K562 (cell line): Measurements from ENCODE around the gene MRFAP1. TPM values are rescaled to one million over a fixed set of nuclear protein-coding genes. Genes with fewer than 3 reads are reported as not detected.

ENCODE experiments used
- ADNP ChIP-seq: fragments of 200-800 bp; sonication (Bioruptor generic); IDR thresholded peaks from 2 replicates; pipeline ENCODE4 v1.6.1; 2016; ENCODE audit warnings: missing genetic modification characterization, missing compliant biosample characterization
- ASH1L ChIP-seq: fragments of 450-650 bp; IDR thresholded peaks from 2 replicates; pipeline ENCODE4 v1.6.1; 2018; ENCODE audit warnings: borderline replicate concordance, mild to moderate bottlenecking, low read depth; ENCODE audit not compliant: partially characterized antibody
- KAT8 ChIP-seq: fragments of 450-650 bp; IDR thresholded peaks from 2 replicates; pipeline ENCODE4 v1.6.1; 2016; ENCODE audit warnings: low read depth, mild to moderate bottlenecking
- NFIX ChIP-seq: fragments of 250-450 bp; sonication (Bioruptor Pico); IDR thresholded peaks from 2 replicates; pipeline ENCODE4 v1.4.0; 2020; ENCODE audit warnings: low read depth, mild to moderate bottlenecking, moderate library complexity
- TCF7L2 ChIP-seq: fragments of 150-350 bp; IDR thresholded peaks from 2 replicates; pipeline ENCODE4 v1.6.1; 2016; ENCODE audit warnings: low read depth, mild to moderate bottlenecking, low read length, moderate library complexity
- ZNF347 ChIP-seq: fragments of 450-650 bp; formaldehyde crosslinking; IDR thresholded peaks from 2 replicates; pipeline ENCODE4 v1.4.0; 2020; ENCODE audit warnings: low read depth, mild to moderate bottlenecking, moderate library complexity
- polyA plus RNA-seq, 8 experiments: library from polyadenylated mRNA; depleted of rRNA in 4 of 8; stranded (reverse) in 5 of 8; unstranded in 3 of 8; fragments of >200 nt; fragmentation: Nextera tagmentation in 2 of 8; fragmentation: Illumina TruSeq in 1 of 8; extraction: Ambion mirVana in 2 of 8; extraction: Trizol in 1 of 8; gene quantifications; 2 replicates each; pipeline versions ENCODE4 v1.2.1 to v1.2.3, GENCODE V29; 2011 to 2014; ENCODE audit warnings: inconsistent platforms in 1 of 8, missing spikeins in 1 of 8
- total RNA-seq, 7 experiments: library from RNA; depleted of rRNA in 6 of 7; stranded (reverse); fragments of >200 nt in 6 of 7; fragmentation: Illumina TruSeq in 2 of 7; extraction: Trizol in 2 of 7; gene quantifications; 2 replicates each; pipeline versions ENCODE4 v1.2.1 to v1.2.3, GENCODE V29; 2011 to 2021; ENCODE audit warnings: low replicate concordance in 1 of 7
- TF ChIP-seq, protein P1 (sequence below): fragments of 250-450 bp; sonication (Bioruptor Pico); IDR thresholded peaks from 2 replicates; pipeline ENCODE4 v1.4.0; 2020; ENCODE audit warnings: mild to moderate bottlenecking, moderate library complexity
- TF ChIP-seq, protein P2 (sequence below): fragments of 450-650 bp; IDR thresholded peaks from 2 replicates; pipeline ENCODE4 v1.6.1; 2016; ENCODE audit warnings: borderline replicate concordance
- TF ChIP-seq, protein P3 (sequence below): sonication (generic); formaldehyde crosslinking; IDR thresholded peaks from 2 replicates; pipeline ENCODE4 v1.4.0; 2020; ENCODE audit warnings: mild to moderate bottlenecking, missing genetic modification reagents
- TF ChIP-seq, protein P4 (sequence below), 2 experiments: fragments of 450-650 bp; IDR thresholded peaks; 2 replicates each; pipeline ENCODE4 v1.6.1; 2018; ENCODE audit warnings: mild to moderate bottlenecking in 2 of 2, low read depth in 1 of 2; ENCODE audit not compliant: partially characterized antibody in 2 of 2
- TF ChIP-seq, protein P5 (sequence below): sonication (generic); formaldehyde crosslinking; IDR thresholded peaks from 2 replicates; pipeline ENCODE4 v1.9.0; 2022; ENCODE audit warnings: mild to moderate bottlenecking, missing genetic modification reagents
- TF ChIP-seq, protein P6 (sequence below): fragments of 250-450 bp; sonication (Bioruptor Pico); IDR thresholded peaks from 2 replicates; pipeline ENCODE4 v1.8.0; 2022; ENCODE audit warnings: inconsistent platforms, mild to moderate bottlenecking, moderate library complexity, borderline replicate concordance

The MRFAP1 gene
- total and polyA plus RNA-seq, 9 of the 15 experiments (the other 6 are each of a cell fraction or from before 2014, with no cell fraction given), result 46.0 to 270 (median 151) TPM

DNA sequence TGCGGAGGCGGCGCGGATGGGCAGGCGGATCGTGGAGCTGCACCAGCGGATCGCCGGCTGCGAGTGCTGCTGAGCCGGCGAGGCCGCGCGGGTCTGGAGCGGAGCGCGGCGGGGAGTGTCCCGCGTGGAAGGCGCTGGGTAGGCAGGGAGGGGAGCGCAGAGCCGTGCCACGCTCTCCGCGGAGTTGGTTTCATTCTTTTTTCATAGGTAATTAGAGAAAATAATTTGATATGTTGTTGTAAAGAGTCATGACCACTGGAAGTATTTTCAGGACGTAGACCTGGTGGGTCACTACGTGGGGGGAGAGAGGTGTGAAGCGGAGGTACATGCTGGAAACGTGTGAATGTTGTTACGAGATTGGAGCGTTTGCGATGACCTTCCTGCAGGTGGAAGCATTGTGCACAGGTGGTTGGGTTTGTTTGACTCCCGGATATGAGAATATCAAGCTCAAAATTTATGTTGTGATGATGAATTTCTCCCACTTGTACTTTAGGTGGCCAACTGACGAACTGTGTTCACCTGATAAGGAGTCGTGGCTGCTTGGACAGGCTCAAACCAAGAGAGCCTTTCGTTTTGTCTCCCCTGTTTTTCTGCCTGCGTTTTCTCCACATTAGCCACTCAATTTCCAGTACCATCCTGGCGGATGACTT, 34.1 kb downstream of the MRFAP1 start (continued):
- TF ChIP-seq, protein P1, sequence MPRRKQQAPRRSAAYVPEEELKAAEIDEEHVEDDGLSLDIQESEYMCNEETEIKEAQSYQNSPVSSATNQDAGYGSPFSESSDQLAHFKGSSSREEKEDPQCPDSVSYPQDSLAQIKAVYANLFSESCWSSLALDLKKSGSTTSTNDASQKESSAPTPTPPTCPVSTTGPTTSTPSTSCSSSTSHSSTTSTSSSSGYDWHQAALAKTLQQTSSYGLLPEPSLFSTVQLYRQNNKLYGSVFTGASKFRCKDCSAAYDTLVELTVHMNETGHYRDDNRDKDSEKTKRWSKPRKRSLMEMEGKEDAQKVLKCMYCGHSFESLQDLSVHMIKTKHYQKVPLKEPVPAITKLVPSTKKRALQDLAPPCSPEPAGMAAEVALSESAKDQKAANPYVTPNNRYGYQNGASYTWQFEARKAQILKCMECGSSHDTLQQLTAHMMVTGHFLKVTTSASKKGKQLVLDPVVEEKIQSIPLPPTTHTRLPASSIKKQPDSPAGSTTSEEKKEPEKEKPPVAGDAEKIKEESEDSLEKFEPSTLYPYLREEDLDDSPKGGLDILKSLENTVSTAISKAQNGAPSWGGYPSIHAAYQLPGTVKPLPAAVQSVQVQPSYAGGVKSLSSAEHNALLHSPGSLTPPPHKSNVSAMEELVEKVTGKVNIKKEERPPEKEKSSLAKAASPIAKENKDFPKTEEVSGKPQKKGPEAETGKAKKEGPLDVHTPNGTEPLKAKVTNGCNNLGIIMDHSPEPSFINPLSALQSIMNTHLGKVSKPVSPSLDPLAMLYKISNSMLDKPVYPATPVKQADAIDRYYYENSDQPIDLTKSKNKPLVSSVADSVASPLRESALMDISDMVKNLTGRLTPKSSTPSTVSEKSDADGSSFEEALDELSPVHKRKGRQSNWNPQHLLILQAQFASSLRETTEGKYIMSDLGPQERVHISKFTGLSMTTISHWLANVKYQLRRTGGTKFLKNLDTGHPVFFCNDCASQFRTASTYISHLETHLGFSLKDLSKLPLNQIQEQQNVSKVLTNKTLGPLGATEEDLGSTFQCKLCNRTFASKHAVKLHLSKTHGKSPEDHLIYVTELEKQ (CRISPR knock-in tag), result no peak
- TF ChIP-seq TCF7L2 (no peak), ZNF347 (CRISPR knock-in tag) (no peak), ASH1L (no peak), NFIX (CRISPR knock-in tag) (no peak), ADNP (no peak), KAT8 (no peak)
- TF ChIP-seq, protein P2, sequence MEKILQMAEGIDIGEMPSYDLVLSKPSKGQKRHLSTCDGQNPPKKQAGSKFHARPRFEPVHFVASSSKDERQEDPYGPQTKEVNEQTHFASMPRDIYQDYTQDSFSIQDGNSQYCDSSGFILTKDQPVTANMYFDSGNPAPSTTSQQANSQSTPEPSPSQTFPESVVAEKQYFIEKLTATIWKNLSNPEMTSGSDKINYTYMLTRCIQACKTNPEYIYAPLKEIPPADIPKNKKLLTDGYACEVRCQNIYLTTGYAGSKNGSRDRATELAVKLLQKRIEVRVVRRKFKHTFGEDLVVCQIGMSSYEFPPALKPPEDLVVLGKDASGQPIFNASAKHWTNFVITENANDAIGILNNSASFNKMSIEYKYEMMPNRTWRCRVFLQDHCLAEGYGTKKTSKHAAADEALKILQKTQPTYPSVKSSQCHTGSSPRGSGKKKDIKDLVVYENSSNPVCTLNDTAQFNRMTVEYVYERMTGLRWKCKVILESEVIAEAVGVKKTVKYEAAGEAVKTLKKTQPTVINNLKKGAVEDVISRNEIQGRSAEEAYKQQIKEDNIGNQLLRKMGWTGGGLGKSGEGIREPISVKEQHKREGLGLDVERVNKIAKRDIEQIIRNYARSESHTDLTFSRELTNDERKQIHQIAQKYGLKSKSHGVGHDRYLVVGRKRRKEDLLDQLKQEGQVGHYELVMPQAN, result peak; percentile 53; the same call in 1 of the 2 replicates
- TF ChIP-seq, protein P3, sequence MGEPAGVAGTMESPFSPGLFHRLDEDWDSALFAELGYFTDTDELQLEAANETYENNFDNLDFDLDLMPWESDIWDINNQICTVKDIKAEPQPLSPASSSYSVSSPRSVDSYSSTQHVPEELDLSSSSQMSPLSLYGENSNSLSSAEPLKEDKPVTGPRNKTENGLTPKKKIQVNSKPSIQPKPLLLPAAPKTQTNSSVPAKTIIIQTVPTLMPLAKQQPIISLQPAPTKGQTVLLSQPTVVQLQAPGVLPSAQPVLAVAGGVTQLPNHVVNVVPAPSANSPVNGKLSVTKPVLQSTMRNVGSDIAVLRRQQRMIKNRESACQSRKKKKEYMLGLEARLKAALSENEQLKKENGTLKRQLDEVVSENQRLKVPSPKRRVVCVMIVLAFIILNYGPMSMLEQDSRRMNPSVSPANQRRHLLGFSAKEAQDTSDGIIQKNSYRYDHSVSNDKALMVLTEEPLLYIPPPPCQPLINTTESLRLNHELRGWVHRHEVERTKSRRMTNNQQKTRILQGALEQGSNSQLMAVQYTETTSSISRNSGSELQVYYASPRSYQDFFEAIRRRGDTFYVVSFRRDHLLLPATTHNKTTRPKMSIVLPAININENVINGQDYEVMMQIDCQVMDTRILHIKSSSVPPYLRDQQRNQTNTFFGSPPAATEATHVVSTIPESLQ (CRISPR knock-in tag), result no peak
- TF ChIP-seq, protein P4, sequence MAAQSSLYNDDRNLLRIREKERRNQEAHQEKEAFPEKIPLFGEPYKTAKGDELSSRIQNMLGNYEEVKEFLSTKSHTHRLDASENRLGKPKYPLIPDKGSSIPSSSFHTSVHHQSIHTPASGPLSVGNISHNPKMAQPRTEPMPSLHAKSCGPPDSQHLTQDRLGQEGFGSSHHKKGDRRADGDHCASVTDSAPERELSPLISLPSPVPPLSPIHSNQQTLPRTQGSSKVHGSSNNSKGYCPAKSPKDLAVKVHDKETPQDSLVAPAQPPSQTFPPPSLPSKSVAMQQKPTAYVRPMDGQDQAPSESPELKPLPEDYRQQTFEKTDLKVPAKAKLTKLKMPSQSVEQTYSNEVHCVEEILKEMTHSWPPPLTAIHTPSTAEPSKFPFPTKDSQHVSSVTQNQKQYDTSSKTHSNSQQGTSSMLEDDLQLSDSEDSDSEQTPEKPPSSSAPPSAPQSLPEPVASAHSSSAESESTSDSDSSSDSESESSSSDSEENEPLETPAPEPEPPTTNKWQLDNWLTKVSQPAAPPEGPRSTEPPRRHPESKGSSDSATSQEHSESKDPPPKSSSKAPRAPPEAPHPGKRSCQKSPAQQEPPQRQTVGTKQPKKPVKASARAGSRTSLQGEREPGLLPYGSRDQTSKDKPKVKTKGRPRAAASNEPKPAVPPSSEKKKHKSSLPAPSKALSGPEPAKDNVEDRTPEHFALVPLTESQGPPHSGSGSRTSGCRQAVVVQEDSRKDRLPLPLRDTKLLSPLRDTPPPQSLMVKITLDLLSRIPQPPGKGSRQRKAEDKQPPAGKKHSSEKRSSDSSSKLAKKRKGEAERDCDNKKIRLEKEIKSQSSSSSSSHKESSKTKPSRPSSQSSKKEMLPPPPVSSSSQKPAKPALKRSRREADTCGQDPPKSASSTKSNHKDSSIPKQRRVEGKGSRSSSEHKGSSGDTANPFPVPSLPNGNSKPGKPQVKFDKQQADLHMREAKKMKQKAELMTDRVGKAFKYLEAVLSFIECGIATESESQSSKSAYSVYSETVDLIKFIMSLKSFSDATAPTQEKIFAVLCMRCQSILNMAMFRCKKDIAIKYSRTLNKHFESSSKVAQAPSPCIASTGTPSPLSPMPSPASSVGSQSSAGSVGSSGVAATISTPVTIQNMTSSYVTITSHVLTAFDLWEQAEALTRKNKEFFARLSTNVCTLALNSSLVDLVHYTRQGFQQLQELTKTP (IDR thresholded peaks at IDR 0.05; ENCODE audit: low read depth in 1 of 2, partially characterized antibody in 2 of 2), result no peak
- TF ChIP-seq, protein P5, sequence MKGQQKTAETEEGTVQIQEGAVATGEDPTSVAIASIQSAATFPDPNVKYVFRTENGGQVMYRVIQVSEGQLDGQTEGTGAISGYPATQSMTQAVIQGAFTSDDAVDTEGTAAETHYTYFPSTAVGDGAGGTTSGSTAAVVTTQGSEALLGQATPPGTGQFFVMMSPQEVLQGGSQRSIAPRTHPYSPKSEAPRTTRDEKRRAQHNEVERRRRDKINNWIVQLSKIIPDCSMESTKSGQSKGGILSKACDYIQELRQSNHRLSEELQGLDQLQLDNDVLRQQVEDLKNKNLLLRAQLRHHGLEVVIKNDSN (CRISPR knock-in tag), result no peak
- TF ChIP-seq, protein P6, sequence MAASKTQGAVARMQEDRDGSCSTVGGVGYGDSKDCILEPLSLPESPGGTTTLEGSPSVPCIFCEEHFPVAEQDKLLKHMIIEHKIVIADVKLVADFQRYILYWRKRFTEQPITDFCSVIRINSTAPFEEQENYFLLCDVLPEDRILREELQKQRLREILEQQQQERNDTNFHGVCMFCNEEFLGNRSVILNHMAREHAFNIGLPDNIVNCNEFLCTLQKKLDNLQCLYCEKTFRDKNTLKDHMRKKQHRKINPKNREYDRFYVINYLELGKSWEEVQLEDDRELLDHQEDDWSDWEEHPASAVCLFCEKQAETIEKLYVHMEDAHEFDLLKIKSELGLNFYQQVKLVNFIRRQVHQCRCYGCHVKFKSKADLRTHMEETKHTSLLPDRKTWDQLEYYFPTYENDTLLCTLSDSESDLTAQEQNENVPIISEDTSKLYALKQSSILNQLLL, result no peak
